ENCODE results near the gene IP6K3.

DNA sequence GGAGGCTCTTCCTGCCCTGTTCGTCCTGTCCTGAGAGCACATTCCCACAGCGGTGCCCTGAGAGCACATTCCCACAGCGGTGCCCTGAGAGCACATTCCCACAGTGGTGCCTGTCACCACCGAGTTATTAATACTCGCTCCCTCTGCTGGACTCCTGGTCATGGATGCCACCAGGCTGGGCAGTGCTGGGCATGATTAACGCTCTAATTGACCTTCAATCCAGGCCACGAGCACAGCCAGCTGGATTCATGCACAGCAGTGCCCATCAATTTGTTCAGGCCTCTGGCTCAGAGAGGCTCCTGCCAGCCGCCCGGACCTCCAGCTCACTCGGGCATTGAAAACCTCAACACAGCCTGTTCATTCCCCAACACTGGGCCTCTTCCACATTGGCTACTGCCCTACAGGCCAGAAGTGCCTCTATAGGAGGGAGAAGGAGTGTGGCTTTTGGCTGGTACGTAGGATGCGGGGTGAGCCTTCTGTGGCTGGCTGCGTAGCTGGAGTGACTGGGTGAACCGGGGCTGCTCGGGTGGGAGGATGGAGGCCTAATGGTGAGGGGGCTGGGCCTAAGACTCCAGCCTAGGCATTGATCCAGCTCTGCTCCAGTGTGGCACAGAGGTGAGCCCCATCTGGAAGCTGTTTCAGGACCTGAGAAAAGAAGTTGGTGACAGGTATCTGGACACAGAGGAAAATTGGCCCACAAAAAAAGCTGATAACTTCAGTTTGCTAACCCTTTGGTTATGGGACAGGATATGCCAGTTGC, 9.3 kb downstream of the IP6K3 start:
- TF ChIP-seq POLR2A (IDR thresholded peaks at IDR 0.05), result no peak
- TF ChIP-seq, protein P1, sequence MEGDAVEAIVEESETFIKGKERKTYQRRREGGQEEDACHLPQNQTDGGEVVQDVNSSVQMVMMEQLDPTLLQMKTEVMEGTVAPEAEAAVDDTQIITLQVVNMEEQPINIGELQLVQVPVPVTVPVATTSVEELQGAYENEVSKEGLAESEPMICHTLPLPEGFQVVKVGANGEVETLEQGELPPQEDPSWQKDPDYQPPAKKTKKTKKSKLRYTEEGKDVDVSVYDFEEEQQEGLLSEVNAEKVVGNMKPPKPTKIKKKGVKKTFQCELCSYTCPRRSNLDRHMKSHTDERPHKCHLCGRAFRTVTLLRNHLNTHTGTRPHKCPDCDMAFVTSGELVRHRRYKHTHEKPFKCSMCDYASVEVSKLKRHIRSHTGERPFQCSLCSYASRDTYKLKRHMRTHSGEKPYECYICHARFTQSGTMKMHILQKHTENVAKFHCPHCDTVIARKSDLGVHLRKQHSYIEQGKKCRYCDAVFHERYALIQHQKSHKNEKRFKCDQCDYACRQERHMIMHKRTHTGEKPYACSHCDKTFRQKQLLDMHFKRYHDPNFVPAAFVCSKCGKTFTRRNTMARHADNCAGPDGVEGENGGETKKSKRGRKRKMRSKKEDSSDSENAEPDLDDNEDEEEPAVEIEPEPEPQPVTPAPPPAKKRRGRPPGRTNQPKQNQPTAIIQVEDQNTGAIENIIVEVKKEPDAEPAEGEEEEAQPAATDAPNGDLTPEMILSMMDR (IDR thresholded peaks at IDR 0.05), result no peak
